Mesothelial cell of epicardium (in vitro differentiated cells): ENCODE results near the gene OR8D2. TPM values are rescaled to one million over a fixed set of nuclear protein-coding genes. Genes with fewer than 3 reads are reported as not detected.

Source experiments
- DNase-seq, 2 experiments: peaks; one replicate each; pipeline ENCODE4 v3.0.0; 2021; ENCODE audit warnings: low spot score in 2 of 2; ENCODE audit not compliant: unreplicated experiment in 2 of 2
- H3K27ac Mint-ChIP-seq: 2 replicates; pipeline ENCODE4 v1.8.0; 2021; ENCODE audit warnings: mixed read lengths
- H3K27me3 Mint-ChIP-seq: 2 replicates; pipeline ENCODE4 v1.8.0; 2021; ENCODE audit warnings: low read depth, mixed read lengths
- H3K36me3 Mint-ChIP-seq: 2 replicates; pipeline ENCODE4 v1.8.0; 2021; ENCODE audit warnings: mixed read lengths
- H3K4me1 Mint-ChIP-seq: 2 replicates; pipeline ENCODE4 v1.8.0; 2021; ENCODE audit warnings: mixed read lengths
- H3K4me3 Mint-ChIP-seq: 2 replicates; pipeline ENCODE4 v1.8.0; 2021; ENCODE audit warnings: mild to moderate bottlenecking, moderate library complexity, mixed read lengths
- H3K9me3 Mint-ChIP-seq: 2 replicates; pipeline ENCODE4 v1.8.0; 2021; ENCODE audit warnings: mixed read lengths
- CTCF ChIP-seq: fragments of 200-600 bp; sonication (generic); IDR thresholded peaks from one replicate; pipeline ENCODE4 v1.5.0; 2021; ENCODE audit warnings: antibody characterized with exemption; ENCODE audit not compliant: unreplicated experiment
- total RNA-seq: library from RNA; stranded (reverse); gene quantifications from 3 replicates; pipeline ENCODE4 v1.2.1, GENCODE V29; 2021

Gene OR8D2
- not detected in 3 replicates for total RNA-seq

- Mint-ChIP-seq H3K27me3 (peaks cover 45% of the 10 kb centered on the region), H3K36me3 (no peaks in the 10 kb centered on the region), H3K9me3 (no peaks in the 10 kb centered on the region), H3K4me3 (no peak within 1 kb of the TSS), H3K27ac (no peak within 1 kb of the TSS), H3K4me1 (no peaks in the 10 kb centered on the region)
- no peak for TF ChIP-seq CTCF
- DNase-seq, result no peak
Measured at GRCh38 chr11:124320097-124320496, at the start of gene OR8D2. Gene OR8D2 (minus strand): TSS chr11:124320197. CDS start chr11:124320197, 0 bp downstream.

GRCh38 chr11:124359566-124359965 lies 39.6 kb upstream of the OR8D2 start:
- Mint-ChIP-seq H3K36me3 (no peaks in the 10 kb centered on the region), H3K9me3 (no peaks in the 10 kb centered on the region), H3K27ac (no peak overlapping the region), H3K4me1 (no peaks in the 10 kb centered on the region), H3K27me3 (peaks cover 29% of the 10 kb centered on the region), H3K4me3 (no peak overlapping the region)
- no peak for TF ChIP-seq CTCF
- no peak for DNase-seq

- no peak for TF ChIP-seq CTCF
Measured at GRCh38 chr11:124346311-124346955, 26.4 kb upstream of the OR8D2 start.

GRCh38 chr11:124344346-124344745 lies 24.3 kb upstream of the OR8D2 start:
- Mint-ChIP-seq H3K4me1 (no peaks in the 10 kb centered on the region), H3K27ac (no peak overlapping the region), H3K4me3 (no peak overlapping the region), H3K36me3 (no peaks in the 10 kb centered on the region), H3K9me3 (peaks cover 35% of the 10 kb centered on the region), H3K27me3 (no peaks in the 10 kb centered on the region)
- no peak for DNase-seq
- TF ChIP-seq CTCF, result no peak

More at GRCh38 chr11:124346311-124346955, 26.4 kb upstream of the OR8D2 start:
- DNase-seq, result no peak
- no peak overlapping the region for H3K27ac Mint-ChIP-seq
- H3K4me1 Mint-ChIP-seq, result no peaks in the 10 kb centered on the region
- no peak overlapping the region for H3K4me3 Mint-ChIP-seq
- H3K27me3 Mint-ChIP-seq, result no peaks in the 10 kb centered on the region
- no peaks in the 10 kb centered on the region for H3K36me3 Mint-ChIP-seq
- peaks cover 49% of the 10 kb centered on the region for H3K9me3 Mint-ChIP-seq

- DNase-seq, result no peak
- no peak overlapping the region for H3K27ac Mint-ChIP-seq
- no peak for TF ChIP-seq CTCF
- no peaks in the 10 kb centered on the region for H3K36me3 Mint-ChIP-seq
- H3K4me1 Mint-ChIP-seq, result no peaks in the 10 kb centered on the region
- H3K27me3 Mint-ChIP-seq, result no peaks in the 10 kb centered on the region
- H3K9me3 Mint-ChIP-seq, result peaks cover 6% of the 10 kb centered on the region
- H3K4me3 Mint-ChIP-seq, result no peak overlapping the region
Measured at GRCh38 chr11:124340142-124340447, 20.1 kb upstream of the OR8D2 start.
